Glutamatergic neuron (in vitro differentiated cells): ENCODE results near the gene SNAP47. TPM values are rescaled to one million over a fixed set of nuclear protein-coding genes. Genes with fewer than 3 reads are reported as not detected.

Source experiments
- DNase-seq: peaks from one replicate; pipeline ENCODE4 v3.0.0; 2022
- H3K27ac Mint-ChIP-seq: one replicate; pipeline ENCODE4 v1.8.0; 2020; ENCODE audit warnings: mild to moderate bottlenecking, mixed read lengths, inconsistent platforms; ENCODE audit not compliant: unreplicated experiment
- H3K27me3 Mint-ChIP-seq: one replicate; pipeline ENCODE4 v1.8.0; 2020; ENCODE audit warnings: mild to moderate bottlenecking, moderate library complexity, mixed read lengths, inconsistent platforms; ENCODE audit not compliant: unreplicated experiment
- H3K36me3 Mint-ChIP-seq: one replicate; pipeline ENCODE4 v1.8.0; 2020; ENCODE audit warnings: mild to moderate bottlenecking, mixed read lengths, inconsistent platforms; ENCODE audit not compliant: unreplicated experiment
- H3K4me1 Mint-ChIP-seq: one replicate; pipeline ENCODE4 v1.8.0; 2020; ENCODE audit warnings: mild to moderate bottlenecking, low read depth, mixed read lengths, inconsistent platforms; ENCODE audit not compliant: unreplicated experiment
- H3K4me3 Mint-ChIP-seq: one replicate; pipeline ENCODE4 v1.8.0; 2020; ENCODE audit warnings: mild to moderate bottlenecking, mixed read lengths, inconsistent platforms; ENCODE audit not compliant: unreplicated experiment
- H3K9me3 Mint-ChIP-seq: one replicate; pipeline ENCODE4 v1.8.0; 2020; ENCODE audit warnings: mild to moderate bottlenecking, moderate library complexity, mixed read lengths, inconsistent platforms; ENCODE audit not compliant: unreplicated experiment
- total RNA-seq: library from RNA; stranded (reverse); fragmentation: NEBNext Ultra II Directional; extraction: Animal tissue kit (Norgen Biotek cat#: 25700); gene quantifications from one replicate; pipeline ENCODE4 v1.2.1, GENCODE V29; 2021; ENCODE audit not compliant: unreplicated experiment
- TF ChIP-seq, protein P1 (sequence below): fragments of 200-600 bp; sonication (generic); IDR thresholded peaks from one replicate; pipeline ENCODE4 v1.5.0; 2021; ENCODE audit not compliant: partially characterized antibody, unreplicated experiment

The SNAP47 gene
- total RNA-seq, 1 donor from 2014 or later: 34.0 TPM

DNA sequence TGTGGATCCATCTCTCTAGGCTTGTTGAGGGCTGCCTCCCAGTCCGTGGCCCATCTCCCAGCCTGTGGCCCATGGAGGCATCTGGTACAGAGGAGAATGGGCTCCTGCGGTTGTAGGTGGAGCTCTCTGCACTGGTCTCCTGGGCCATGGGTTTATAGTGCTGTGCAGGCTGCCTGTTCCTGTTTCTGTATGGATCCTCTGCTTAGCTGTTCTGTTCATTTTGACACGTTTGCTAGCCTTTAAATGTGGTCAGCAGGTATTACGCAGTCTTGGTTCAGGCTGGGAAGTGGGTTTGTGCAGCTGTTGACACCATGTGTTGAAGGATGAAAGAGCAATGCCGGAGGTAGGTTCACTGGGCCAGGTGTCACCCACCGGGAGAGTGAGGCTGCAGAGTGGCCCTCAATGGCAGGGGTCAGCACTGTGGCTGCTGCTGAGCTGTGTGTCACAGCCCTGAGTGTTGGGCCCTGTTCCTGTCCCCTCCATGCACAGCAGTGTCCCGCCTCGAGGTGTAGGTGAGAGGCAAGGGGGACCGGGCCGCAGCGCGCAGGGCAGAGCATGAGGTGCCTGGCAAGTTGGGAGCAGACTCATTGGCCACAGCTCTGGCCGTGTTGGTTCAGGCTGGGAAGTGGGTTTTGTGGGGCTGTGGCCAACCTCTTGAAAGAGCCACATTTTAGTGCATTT, 39.0 kb downstream of the SNAP47 start:
- Mint-ChIP-seq H3K9me3 (peaks cover 6% of the 10 kb centered on the region), H3K36me3 (peaks cover under 1% of the 10 kb centered on the region), H3K4me1 (peaks cover 16% of the 10 kb centered on the region), H3K4me3 (no peak overlapping the region), H3K27me3 (peaks cover 10% of the 10 kb centered on the region), H3K27ac (no peak overlapping the region)
- TF ChIP-seq, protein P1, sequence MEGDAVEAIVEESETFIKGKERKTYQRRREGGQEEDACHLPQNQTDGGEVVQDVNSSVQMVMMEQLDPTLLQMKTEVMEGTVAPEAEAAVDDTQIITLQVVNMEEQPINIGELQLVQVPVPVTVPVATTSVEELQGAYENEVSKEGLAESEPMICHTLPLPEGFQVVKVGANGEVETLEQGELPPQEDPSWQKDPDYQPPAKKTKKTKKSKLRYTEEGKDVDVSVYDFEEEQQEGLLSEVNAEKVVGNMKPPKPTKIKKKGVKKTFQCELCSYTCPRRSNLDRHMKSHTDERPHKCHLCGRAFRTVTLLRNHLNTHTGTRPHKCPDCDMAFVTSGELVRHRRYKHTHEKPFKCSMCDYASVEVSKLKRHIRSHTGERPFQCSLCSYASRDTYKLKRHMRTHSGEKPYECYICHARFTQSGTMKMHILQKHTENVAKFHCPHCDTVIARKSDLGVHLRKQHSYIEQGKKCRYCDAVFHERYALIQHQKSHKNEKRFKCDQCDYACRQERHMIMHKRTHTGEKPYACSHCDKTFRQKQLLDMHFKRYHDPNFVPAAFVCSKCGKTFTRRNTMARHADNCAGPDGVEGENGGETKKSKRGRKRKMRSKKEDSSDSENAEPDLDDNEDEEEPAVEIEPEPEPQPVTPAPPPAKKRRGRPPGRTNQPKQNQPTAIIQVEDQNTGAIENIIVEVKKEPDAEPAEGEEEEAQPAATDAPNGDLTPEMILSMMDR: no peak
- DNase-seq: no peak

DNA sequence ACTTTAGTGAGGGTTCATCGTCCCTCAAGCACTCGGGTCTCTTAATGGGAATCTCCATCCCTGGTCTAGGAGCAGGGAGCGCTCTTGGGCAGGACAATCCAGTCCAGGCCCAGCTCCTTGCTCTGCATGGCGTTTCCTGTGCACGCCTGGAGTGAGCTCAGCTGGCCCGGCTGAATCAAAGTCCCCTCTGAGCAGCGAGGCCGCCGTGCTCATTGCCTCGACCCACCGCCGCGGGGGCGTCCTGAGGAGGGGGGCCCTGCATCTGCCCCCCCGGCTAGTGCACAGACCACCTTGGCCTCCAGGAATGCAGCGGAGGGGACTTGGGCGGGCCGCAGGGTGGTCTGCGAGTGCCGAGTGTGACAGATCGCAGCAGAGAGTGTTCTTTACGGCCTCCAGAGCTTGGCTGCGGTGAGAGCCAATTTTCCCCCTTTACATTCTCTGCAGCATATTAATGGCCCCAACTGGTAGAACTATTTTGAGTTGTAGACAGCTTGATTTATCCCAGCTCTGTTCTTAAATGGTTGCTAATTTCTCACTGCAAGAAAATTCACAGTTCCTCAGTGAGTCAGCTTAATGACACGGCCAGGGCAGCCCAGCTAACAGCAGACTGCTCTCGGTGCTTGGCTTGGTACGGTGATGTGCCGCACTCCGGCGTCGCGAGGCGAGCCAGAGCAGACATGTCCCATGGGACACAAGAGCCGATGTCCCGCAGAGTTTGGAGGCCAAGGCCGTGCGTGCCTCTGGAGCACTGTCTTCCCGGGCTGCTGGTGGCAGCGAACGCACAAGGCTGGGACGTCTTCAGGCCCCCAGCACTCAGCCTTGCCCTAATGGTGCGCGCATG, 39.8 kb downstream of the SNAP47 start:
- H3K4me3 Mint-ChIP-seq: no peak overlapping the region
- TF ChIP-seq, protein P1: no peak
- peaks cover 13% of the 10 kb centered on the region for H3K4me1 Mint-ChIP-seq
- no peak overlapping the region for H3K27ac Mint-ChIP-seq
- peaks cover 8% of the 10 kb centered on the region for H3K9me3 Mint-ChIP-seq
- H3K27me3 Mint-ChIP-seq: peaks cover 10% of the 10 kb centered on the region
- no peak for DNase-seq
- H3K36me3 Mint-ChIP-seq: no peaks in the 10 kb centered on the region

DNA sequence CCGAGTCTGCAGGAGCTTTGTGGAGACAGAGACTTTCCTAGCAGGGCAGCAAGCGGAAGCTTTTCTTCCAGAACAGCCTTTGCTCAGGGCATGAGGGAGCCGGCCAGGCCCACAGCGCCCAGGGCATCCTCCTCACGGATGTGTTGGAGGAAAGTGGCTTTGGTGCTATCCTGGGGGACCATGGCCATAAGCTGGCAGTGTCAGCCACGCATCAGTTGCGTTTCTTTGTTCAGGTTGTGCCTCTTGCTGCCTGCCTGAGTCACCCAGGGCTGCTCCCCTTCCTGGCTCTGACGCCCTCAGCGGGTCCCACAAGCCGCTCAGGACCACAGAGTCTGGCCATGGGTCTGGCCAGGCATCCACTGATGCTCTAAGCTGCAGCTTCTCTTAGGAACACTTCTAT, 40.6 kb downstream of the SNAP47 start:
- H3K27me3 Mint-ChIP-seq: peaks cover 6% of the 10 kb centered on the region
- TF ChIP-seq, protein P1: no peak
- H3K27ac Mint-ChIP-seq: no peak overlapping the region
- peaks cover 13% of the 10 kb centered on the region for H3K4me1 Mint-ChIP-seq
- no peaks in the 10 kb centered on the region for H3K36me3 Mint-ChIP-seq
- H3K9me3 Mint-ChIP-seq: peaks cover 6% of the 10 kb centered on the region
- no peak for DNase-seq
- H3K4me3 Mint-ChIP-seq: no peak overlapping the region

DNA sequence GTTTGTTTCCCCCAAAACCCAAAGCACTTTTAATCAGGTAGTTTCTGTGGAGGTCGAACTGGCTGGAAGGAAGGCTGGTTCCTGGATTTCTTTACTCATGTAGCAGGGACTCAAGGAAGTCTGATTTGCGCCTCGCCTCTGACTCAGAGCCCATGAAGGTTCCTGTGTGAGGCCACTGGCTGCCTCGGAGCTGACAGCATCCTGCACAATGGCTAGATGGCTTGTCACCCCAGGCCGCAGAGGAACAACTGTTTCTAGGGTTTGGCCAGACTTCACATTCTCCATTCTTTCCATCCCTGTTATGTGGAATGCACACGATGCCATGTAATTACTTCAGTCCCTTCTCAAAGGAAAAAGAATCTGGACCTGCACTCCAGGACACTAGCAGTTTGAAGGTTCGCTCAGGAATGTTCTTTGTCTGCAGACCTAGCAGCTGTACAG, 41.1 kb downstream of the SNAP47 start:
- no peak overlapping the region for H3K4me3 Mint-ChIP-seq
- H3K4me1 Mint-ChIP-seq: peaks cover 13% of the 10 kb centered on the region
- H3K27me3 Mint-ChIP-seq: peaks cover 6% of the 10 kb centered on the region
- H3K9me3 Mint-ChIP-seq: peaks cover 6% of the 10 kb centered on the region
- no peak for DNase-seq
- TF ChIP-seq, protein P1: no peak
- H3K36me3 Mint-ChIP-seq: no peaks in the 10 kb centered on the region
- no peak overlapping the region for H3K27ac Mint-ChIP-seq

DNA sequence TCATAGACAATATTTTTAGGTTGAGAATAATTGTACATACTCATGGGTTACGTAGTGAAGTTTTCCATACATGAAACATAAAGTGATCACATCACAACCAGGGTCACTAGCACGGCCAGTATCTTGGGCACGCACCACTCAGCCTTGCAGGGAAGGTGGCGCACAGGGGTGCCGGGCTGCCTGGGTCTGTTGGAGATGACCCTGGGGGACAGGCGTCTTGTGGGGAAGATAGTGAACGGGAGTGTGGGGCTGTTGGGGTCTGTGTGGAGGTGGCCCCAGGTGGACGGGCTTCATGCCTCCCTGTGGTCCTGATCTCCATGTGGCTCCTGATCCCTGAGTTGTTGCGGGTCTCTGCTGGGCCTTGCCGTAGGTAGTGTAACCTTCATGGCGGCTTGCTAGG, 41.9 kb downstream of the SNAP47 start:
- H3K27ac Mint-ChIP-seq: no peak overlapping the region
- peaks cover 13% of the 10 kb centered on the region for H3K4me1 Mint-ChIP-seq
- peaks cover 6% of the 10 kb centered on the region for H3K9me3 Mint-ChIP-seq
- TF ChIP-seq, protein P1: no peak
- H3K27me3 Mint-ChIP-seq: peaks cover 6% of the 10 kb centered on the region
- H3K4me3 Mint-ChIP-seq: no peak overlapping the region
- no peaks in the 10 kb centered on the region for H3K36me3 Mint-ChIP-seq
- no peak for DNase-seq
